HepG2 (cell line): Measurements from ENCODE around the gene C2orf80. TPM values are rescaled to one million over a fixed set of nuclear protein-coding genes. Genes with fewer than 3 reads are reported as not detected.

Source experiments
- ARNT ChIP-seq: fragments of 450-650 bp; IDR thresholded peaks from 2 replicates; pipeline ENCODE4 v1.6.1; 2017
- ASH2L ChIP-seq: fragments of 300-600, 200-600 bp; sonication (generic); IDR thresholded peaks from 2 replicates; pipeline ENCODE4 v1.7.0; 2017; ENCODE audit warnings: low read depth, mild to moderate bottlenecking, moderate library complexity, mixed read lengths, low read length; ENCODE audit not compliant: insufficient read length
- FOXJ3 ChIP-seq: sonication (generic); formaldehyde crosslinking; IDR thresholded peaks from 2 replicates; pipeline ENCODE4 v1.4.0; 2020; ENCODE audit warnings: missing genetic modification reagents, mild to moderate bottlenecking, borderline replicate concordance
- HNF4G ChIP-seq, 2 experiments: sonication (generic) in 1 of 2; formaldehyde crosslinking in 1 of 2; IDR thresholded peaks; 2 replicates each; pipeline versions ENCODE4 v1.4.0 to v1.6.1; 2011 to 2020; ENCODE audit warnings: borderline replicate concordance in 2 of 2, low read depth in 2 of 2, mild to moderate bottlenecking in 2 of 2, low read length in 1 of 2, missing genetic modification reagents in 1 of 2, moderate library complexity in 1 of 2
- KLF16 ChIP-seq, 2 experiments: sonication (generic) in 1 of 2; formaldehyde crosslinking in 1 of 2; IDR thresholded peaks; 2 replicates each; pipeline versions ENCODE4 v1.6.1 to v1.8.0; 2016 to 2023; ENCODE audit warnings: missing genetic modification reagents in 2 of 2, missing compliant biosample characterization in 1 of 2
- NFE2L2 ChIP-seq: fragments of 150-350 bp; IDR thresholded peaks from 2 replicates; pipeline ENCODE4 v1.6.1; 2014; ENCODE audit warnings: low read length
- NFIB ChIP-seq: sonication (generic); formaldehyde crosslinking; IDR thresholded peaks from 2 replicates; pipeline ENCODE4 v1.9.0; 2021; ENCODE audit warnings: missing genetic modification reagents, mild to moderate bottlenecking, borderline replicate concordance
- PREB ChIP-seq: sonication (generic); formaldehyde crosslinking; IDR thresholded peaks from 2 replicates; pipeline ENCODE4 v1.4.0; 2020; ENCODE audit warnings: missing genetic modification reagents
- REPIN1 ChIP-seq: sonication (generic); formaldehyde crosslinking; IDR thresholded peaks from 2 replicates; pipeline ENCODE4 v1.8.0; 2022; ENCODE audit warnings: missing genetic modification reagents, low read depth, mild to moderate bottlenecking, borderline replicate concordance
- TBX2 ChIP-seq: sonication (generic); formaldehyde crosslinking; IDR thresholded peaks from 2 replicates; pipeline ENCODE4 v1.5.0; 2020; ENCODE audit warnings: missing genetic modification reagents, mild to moderate bottlenecking, borderline replicate concordance
- THAP11 ChIP-seq: IDR thresholded peaks from 2 replicates; pipeline ENCODE4 v1.6.1; 2016; ENCODE audit warnings: missing biosample characterization, missing genetic modification reagents
- THYN1 ChIP-seq: sonication (generic); formaldehyde crosslinking; IDR thresholded peaks from 2 replicates; pipeline ENCODE4 v1.8.1; 2023; ENCODE audit warnings: low read depth, mild to moderate bottlenecking, moderate library complexity, missing genetic modification reagents, borderline replicate concordance
- TRIM22 ChIP-seq: fragments of 450-650 bp; IDR thresholded peaks from 2 replicates; pipeline ENCODE4 v1.6.1; 2017
- ZNF292 ChIP-seq: sonication (generic); formaldehyde crosslinking; IDR thresholded peaks from 2 replicates; pipeline ENCODE4 v1.8.1; 2022; ENCODE audit warnings: mild to moderate bottlenecking, low read depth, missing genetic modification reagents, borderline replicate concordance
- ZNF446 ChIP-seq: sonication (generic); formaldehyde crosslinking; IDR thresholded peaks from 2 replicates; pipeline ENCODE4 v1.5.0; 2020; ENCODE audit warnings: mild to moderate bottlenecking, missing genetic modification reagents
- ZNF556 ChIP-seq: sonication (generic); formaldehyde crosslinking; IDR thresholded peaks from 2 replicates; pipeline ENCODE4 v1.4.0; 2020; ENCODE audit warnings: mild to moderate bottlenecking, missing genetic modification reagents, borderline replicate concordance
- ZNF788 ChIP-seq: sonication (generic); formaldehyde crosslinking; IDR thresholded peaks from 2 replicates; pipeline ENCODE4 v1.5.0; 2020; ENCODE audit warnings: mild to moderate bottlenecking, missing genetic modification reagents, borderline replicate concordance
- ZSCAN9 ChIP-seq: IDR thresholded peaks from 2 replicates; pipeline ENCODE4 v1.6.1; 2016; ENCODE audit warnings: borderline replicate concordance
- polyA plus RNA-seq, 8 experiments: library from polyadenylated mRNA; depleted of rRNA in 3 of 8; stranded (reverse) in 7 of 8; unstranded in 1 of 8; fragments of >200 nt; fragmentation: Illumina TruSeq in 4 of 8; extraction: Trizol in 4 of 8; gene quantifications; 2 replicates each; pipeline versions ENCODE4 v1.2.1 to v1.2.3, GENCODE V29; 2011 to 2016; ENCODE audit warnings: low read depth in 4 of 8, missing spikeins in 1 of 8, mixed read lengths in 1 of 8; ENCODE audit not compliant: insufficient read depth in 1 of 8
- total RNA-seq, 5 experiments: library from RNA; depleted of rRNA; stranded (reverse); fragments of >200 nt; fragmentation: Illumina TruSeq; extraction: Trizol; gene quantifications; 2 replicates each; pipeline ENCODE4 v1.2.3, GENCODE V29; 2016; ENCODE audit warnings: low read depth in 1 of 5
- TF ChIP-seq, protein P1 (sequence below): IDR thresholded peaks from 2 replicates; pipeline ENCODE4 v1.6.1; 2012; ENCODE audit warnings: low read length, improper control_type of control experiment
- TF ChIP-seq, protein P2 (sequence below): sonication (generic); formaldehyde crosslinking; IDR thresholded peaks from 2 replicates; pipeline ENCODE4 v1.4.0; 2020; ENCODE audit warnings: mild to moderate bottlenecking, missing genetic modification reagents

Gene C2orf80
- total and polyA plus RNA-seq, 2 of the 13 experiments (the other 11 are each of a cell fraction or from before 2014, with no cell fraction given): not detected

DNA sequence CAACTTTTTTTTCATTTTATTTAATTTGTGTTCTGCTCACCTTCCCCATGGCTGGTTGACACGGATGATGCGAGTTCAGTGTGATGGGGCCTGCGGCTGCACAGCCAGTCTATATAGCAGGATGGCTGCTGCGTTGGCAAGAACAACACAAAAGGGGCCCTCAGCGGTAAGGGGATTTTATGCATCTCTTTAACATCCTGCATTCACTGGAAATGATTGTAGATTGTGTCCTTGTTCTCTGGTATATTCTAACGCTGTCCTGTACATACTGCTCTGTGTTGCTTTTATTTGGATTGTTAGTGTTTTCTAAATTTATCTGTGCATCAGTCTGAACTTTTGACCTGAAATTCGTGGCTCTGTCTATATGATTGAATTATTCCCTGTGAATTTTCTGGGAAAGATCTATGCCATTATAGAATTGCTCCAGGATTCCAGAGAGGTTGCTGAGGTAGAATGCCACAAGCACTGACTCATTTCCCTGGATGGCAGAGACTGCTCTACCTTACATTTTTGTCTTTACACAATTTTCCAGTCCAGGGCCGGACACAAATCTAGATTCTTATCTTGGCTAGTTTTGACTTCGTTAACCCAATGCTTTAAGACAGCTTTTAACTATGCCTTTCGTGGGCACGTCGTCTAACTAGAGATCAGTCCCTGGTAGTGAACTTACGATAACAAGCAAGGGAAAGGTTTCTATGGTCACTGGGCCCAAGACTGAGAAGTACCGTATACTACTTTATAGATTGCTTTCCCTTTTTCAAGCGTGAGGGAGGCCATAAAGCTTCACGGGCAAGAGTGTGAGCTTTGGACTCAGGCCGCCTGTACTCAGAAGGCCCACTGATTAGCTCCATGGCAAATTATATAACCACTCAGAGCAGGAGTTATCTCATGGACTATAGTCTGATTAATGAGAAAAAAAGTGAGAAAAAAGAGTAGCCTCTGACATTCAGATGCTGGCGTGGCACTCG, 59.8 kb downstream of the C2orf80 start, which contains the start of gene CRYGC (continued):
- TF ChIP-seq KLF16 (CRISPR knock-in tag; IDR thresholded peaks at IDR 0.05) (peak in 1 of 2 experiments; percentile 75; a peak in 2 of 4 replicates), ASH2L (peak; percentile 93), ARNT (no peak), REPIN1 (CRISPR knock-in tag) (peak; percentile 40; the same call in 1 of the 2 replicates), ZNF446 (CRISPR knock-in tag) (no peak), THYN1 (CRISPR knock-in tag) (no peak), ZSCAN9 (CRISPR knock-in tag) (0 out of 2 replicates have a peak, but pooled peaks have one; percentile 48), ZNF556 (0 out of 2 replicates have a peak, but pooled peaks have one; percentile 8), THAP11 (CRISPR knock-in tag) (peak; percentile 45; the same call in 1 of the 2 replicates), NFIB (no peak), ZNF292 (CRISPR knock-in tag) (peak; percentile 29; the same call in 1 of the 2 replicates), PREB (CRISPR knock-in tag) (no peak), NFE2L2 (no peak), TRIM22 (no peak), HNF4G (IDR thresholded peaks at IDR 0.05; ENCODE audit: borderline replicate concordance, low read depth, low read length) (peak; percentile 82), HNF4G (CRISPR knock-in tag; IDR thresholded peaks at IDR 0.05; ENCODE audit: borderline replicate concordance, low read depth) (peak; percentile 68; the same call in 1 of the 2 replicates), ZNF788 (peak; percentile 43; the same call in 1 of the 2 replicates), TBX2 (CRISPR knock-in tag) (peak; percentile 77; the same call in 1 of the 2 replicates), FOXJ3 (no peak)
- TF ChIP-seq, protein P1, sequence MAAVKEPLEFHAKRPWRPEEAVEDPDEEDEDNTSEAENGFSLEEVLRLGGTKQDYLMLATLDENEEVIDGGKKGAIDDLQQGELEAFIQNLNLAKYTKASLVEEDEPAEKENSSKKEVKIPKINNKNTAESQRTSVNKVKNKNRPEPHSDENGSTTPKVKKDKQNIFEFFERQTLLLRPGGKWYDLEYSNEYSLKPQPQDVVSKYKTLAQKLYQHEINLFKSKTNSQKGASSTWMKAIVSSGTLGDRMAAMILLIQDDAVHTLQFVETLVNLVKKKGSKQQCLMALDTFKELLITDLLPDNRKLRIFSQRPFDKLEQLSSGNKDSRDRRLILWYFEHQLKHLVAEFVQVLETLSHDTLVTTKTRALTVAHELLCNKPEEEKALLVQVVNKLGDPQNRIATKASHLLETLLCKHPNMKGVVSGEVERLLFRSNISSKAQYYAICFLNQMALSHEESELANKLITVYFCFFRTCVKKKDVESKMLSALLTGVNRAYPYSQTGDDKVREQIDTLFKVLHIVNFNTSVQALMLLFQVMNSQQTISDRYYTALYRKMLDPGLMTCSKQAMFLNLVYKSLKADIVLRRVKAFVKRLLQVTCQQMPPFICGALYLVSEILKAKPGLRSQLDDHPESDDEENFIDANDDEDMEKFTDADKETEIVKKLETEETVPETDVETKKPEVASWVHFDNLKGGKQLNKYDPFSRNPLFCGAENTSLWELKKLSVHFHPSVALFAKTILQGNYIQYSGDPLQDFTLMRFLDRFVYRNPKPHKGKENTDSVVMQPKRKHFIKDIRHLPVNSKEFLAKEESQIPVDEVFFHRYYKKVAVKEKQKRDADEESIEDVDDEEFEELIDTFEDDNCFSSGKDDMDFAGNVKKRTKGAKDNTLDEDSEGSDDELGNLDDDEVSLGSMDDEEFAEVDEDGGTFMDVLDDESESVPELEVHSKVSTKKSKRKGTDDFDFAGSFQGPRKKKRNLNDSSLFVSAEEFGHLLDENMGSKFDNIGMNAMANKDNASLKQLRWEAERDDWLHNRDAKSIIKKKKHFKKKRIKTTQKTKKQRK: no peak
- TF ChIP-seq, protein P2, sequence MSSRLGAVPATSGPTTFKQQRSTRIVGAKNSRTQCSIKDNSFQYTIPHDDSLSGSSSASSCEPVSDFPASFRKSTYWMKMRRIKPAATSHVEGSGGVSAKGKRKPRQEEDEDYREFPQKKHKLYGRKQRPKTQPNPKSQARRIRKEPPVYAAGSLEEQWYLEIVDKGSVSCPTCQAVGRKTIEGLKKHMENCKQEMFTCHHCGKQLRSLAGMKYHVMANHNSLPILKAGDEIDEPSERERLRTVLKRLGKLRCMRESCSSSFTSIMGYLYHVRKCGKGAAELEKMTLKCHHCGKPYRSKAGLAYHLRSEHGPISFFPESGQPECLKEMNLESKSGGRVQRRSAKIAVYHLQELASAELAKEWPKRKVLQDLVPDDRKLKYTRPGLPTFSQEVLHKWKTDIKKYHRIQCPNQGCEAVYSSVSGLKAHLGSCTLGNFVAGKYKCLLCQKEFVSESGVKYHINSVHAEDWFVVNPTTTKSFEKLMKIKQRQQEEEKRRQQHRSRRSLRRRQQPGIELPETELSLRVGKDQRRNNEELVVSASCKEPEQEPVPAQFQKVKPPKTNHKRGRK (CRISPR knock-in tag): no peak
